HT1080 (cell line): ENCODE data around the gene BRAT1. TPM values are rescaled to one million over a fixed set of nuclear protein-coding genes. Genes with fewer than 3 reads are reported as not detected.
"Not testable (repeated sequence)": the region's sequence is repeated elsewhere in the genome, so short reads cannot be mapped to it uniquely, and the experiment has no call there.

Source experiments
- DNase-seq: peaks from one replicate; pipeline ENCODE4 v3.0.0-alpha.2; 2015; ENCODE audit warnings: low read depth
- total RNA-seq: library from RNA; depleted of rRNA; stranded (reverse); fragments of >200 nt; shearing (Covaris generic); gene quantifications from 2 replicates; pipeline ENCODE4 v1.2.3, GENCODE V29; 2014

Gene BRAT1
- total RNA-seq, 1 experiment from 2014 or later = 56.2 TPM

DNA sequence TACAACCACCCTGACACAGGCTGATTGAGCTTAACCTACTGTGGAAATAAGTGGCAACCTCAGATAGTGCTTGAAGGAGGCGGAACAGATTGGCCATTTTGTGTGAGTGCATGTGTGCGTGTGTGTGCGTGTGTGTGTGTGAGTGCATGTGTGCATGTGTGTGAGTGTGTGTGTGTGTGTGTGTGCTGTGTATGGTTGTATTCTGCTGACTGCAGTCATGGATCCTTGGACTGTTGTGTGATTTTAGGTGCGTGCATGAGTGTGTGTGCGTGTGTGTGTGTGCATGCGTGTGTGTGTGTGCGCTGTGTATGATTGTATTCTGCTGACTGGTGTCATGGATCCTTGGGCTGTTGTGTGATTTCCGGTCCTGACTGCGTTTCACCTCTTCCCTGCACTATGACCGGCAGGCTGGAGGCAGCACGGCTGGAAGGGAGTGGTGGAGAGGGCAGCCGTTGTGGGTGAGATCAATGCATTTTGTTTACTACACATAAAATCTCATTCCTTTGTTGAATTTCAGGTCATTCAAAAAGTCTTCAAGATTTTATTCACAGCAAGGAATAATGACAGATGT lies 9.7 kb upstream of the BRAT1 start:
- DNase-seq = no peak

DNA sequence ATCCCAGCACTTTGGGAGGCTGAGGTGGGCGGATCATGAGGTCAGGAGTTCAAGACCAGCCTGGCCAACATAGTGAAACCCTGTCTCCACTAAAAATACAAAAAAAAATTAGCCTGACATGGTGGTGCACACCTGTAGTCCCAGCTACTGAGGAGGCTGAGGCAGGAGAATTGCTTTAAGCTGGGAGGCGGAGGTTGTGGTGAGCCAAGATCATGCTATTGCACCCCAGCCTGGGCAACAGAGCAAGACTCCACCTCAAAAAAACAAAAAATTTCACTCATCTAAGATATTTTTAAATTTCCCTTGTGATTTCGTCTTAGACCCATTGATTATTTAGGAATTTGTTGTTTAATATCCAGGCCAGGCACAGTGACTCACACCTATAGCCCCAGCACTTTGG lies 8.6 kb upstream of the BRAT1 start:
- DNase-seq = not testable (repeated sequence)

DNA sequence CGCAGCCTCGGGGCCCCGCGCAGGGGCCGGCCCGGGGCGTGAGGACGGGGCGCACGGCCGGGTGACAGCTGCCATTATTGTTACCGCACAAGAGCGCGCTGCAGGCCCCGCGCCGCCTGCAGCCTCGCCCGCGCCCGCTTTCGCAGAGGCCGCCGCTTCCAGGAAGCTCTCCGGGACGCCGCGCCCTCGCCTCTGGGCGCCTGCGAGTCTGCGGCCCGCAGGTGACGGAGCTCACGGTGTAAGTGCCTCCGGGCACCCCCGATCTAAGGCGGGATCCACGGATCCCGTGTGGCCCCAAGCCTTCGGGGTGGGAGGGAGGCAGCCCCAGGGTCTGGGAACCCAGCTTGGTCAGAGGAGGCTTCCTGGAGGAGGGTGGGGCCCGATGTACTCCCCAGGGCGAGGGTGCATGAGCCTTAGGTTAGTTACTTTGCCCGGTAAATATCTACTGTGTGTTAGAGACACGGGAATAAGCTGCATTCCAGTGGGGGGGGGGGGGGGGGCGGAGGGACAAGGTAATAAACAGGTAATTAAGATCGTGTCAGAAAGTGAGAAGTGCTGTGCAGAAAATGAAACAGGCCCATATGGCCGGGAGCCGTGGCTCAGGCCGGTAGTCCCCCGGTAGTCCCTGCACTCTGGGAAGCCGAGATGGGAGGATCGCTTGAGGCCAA lies 4.1 kb upstream of the BRAT1 start:
- DNase-seq = no peak

DNA sequence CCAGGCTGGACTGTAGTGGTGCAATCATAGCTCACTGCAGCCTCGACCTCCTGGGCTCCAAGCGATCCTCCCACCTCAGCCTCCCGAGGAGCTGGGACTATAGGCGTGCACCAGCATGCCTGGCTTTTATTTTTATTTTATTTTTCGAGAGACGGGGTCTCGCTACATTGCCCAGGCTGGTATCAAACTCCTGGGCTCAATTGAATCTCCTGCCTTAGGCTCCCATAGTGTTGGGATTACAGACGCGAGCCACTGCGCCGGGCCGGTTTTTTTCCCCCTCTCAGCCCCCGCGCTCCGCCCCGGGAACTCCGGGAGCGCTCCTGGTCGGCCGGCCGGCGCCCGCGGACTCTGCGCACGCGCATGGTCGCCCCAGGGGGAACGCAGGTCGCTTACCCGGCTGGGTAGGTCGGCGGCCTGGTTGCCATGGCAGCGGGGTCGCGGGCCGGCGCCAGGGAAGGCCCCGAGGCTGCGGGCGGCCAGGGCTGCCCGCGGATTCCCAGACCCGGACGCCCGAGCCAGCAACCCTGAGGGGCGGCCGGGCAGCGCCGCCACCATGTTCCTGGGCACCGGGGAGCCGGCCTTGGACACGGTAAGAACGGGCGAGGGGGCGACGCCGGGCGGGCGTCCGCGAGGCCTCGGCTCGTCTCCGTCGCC lies 3.4 kb upstream of the BRAT1 start, which contains the start of gene IQCE:
Gene IQCE (plus strand): TSS at position 351 of the 654 bp plus-strand sequence. CDS start 203 bp downstream, at position 554.
- DNase-seq = peak; percentile 84

DNA sequence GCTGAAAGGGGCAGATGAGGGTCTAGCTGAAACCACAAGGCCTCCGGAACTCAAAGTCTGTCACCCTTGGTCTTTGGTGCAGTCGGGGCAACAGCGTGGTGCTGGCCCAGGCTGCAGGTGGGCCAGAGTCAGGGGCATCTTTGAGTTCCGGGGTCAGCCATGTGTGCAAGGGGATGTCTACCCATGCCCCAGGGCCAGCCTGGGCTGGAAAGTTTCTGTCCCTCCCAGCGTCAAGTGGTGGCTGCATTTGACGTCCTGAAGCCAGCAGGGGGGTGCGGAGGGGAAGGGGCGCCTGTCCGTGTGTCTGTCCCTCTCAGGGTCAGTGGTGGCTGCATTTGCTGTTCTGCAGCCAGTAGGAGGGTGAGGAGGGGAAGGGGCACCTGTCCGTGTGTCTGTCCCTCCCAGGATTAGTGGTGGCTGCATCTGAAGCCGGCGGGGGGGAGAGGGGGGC lies 638 bp downstream of the BRAT1 start:
- no peak for DNase-seq

DNA sequence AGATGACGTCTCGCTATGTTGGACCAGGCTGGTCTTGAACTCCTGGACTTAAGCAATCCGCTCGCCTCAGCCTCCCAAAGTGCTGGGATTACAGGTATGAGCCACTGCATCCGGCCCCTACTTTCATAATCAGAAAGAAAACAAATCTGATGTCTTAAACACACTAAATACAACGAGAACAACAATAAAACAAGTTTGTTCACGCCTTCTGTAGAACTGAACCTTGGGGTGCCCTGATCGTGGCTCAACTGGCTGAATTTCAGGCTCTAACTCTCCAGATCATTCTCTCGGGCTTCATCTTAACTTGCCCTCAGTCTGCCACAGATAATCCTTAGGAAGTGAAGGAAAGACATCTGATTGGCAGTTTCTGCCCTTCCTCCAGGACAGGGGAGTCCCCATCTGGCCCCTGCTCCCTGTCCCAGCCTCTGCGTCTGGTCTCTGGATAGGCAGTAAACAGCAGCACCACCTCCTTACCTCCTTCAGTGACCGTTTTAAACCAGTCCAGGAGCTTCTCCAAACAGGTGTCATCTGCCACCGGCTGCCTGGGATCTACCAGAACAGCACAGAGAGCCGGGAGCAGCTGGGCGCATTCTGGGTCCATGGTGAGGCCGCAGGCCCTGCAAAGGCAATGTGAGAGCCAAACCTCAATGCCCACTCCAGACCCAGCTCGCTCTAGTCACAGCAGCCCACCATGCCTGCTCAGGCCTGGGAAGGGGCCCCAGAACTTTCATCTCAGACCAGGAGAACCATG lies 1.3 kb downstream of the BRAT1 start:
- DNase-seq = no peak

DNA sequence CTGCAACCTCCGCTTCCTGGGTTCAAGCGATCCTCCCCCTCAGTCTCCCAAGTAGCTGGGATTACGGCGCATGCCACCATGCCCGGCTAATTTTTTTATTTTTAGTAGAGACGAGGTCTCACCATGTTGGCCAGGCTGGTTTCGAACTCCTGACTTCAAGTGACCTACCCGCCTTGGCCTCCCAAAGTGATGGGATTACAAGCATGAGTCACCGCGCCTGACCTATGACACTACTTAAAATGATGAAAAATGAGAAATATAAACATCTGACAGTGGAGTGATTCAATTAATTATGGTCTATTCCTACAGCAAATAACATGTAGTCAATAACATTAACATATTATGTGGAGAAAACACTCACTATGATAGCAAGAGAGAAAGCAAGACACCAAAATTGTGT lies 2.2 kb downstream of the BRAT1 start:
- no peak for DNase-seq

DNA sequence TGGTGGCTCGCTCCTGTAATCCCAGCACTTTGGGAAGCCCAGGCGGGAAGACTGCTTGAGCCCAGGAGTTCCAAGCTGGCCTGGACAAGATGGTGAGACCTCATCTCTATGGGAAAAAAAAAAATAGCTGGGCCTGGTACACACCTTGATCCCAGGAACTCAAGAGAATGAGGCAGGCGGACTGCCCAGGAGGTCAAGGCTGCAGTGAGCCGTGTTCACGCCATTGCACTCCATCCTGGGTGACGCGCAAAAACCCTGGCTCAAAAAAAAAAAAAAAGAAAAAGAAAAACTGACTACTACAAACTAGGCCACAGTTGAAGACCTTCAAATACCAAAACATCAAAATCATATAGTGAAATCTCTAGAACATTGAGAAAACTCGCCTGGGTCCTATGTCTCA lies 3.9 kb downstream of the BRAT1 start:
- no peak for DNase-seq

DNA sequence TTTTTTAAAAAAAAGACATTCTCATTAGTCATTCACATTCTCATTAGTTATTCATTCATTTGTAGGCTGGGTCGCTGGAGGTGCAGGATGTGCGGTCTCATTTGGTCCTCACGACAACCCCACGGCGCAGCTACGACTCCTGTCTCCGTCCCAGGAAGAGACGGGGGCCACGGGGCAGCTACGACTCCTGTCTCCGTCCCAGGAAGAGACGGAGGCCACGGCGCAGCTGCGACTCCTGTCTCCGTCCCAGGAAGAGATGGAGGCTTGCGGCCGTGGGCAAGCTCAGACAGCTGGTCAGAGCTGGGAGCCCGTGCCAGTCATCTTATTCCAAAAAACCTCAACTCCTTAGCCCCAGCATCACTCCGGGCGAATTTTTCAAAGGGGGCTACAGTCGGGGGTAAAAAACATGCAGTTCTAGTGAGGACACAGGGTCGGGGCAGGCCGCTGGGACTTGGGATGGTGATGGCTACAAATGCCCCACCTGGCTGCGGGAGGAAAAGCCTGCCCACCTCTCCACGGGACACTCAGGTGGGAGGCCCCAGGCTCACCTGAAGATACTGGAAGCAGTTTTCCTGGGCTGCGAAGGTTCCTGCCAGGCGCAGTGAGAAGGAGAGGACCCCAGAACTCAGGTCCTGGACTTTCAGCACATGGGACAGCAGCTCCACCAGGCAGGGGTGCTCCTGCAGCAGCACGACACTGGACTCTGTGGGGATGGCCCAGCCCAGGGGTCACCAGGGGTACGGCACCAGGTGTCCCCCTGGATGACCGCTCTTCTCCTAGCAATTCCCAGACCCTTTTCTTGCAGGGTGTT lies 8.3 kb downstream of the BRAT1 start:
- no peak for DNase-seq

DNA sequence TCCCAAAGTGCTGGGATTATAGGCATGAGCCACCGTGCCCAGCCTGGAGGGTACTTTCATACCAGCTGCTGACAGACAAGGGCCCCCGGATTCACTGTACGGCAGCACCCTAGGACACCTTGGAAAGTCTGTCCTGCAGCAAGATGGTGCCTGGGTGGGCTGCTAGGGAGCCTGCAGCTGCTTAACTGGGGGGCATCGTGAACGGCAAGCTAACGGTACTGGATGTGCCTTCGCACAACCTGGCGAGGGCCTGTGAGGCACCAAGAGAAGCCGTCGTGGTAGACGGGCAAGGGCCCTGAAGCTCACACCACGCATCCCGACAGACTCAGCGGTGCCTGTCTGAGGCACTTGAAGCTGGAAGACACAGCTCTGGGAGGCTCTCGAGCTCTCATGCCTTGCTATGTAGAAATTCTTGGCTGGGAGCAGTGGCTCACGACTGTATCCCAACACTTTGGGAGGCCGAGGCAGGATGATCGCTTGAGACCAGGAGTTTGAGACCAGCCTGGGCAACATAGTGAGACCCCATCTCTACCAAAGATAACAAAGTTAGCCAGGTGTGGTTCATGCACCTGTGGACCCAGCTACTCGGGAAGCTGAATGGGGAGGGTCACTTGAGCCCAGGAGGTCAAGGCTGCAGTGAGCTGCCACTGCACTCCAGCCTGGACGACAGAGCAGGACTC lies 9.4 kb downstream of the BRAT1 start:
- DNase-seq = no peak

DNA sequence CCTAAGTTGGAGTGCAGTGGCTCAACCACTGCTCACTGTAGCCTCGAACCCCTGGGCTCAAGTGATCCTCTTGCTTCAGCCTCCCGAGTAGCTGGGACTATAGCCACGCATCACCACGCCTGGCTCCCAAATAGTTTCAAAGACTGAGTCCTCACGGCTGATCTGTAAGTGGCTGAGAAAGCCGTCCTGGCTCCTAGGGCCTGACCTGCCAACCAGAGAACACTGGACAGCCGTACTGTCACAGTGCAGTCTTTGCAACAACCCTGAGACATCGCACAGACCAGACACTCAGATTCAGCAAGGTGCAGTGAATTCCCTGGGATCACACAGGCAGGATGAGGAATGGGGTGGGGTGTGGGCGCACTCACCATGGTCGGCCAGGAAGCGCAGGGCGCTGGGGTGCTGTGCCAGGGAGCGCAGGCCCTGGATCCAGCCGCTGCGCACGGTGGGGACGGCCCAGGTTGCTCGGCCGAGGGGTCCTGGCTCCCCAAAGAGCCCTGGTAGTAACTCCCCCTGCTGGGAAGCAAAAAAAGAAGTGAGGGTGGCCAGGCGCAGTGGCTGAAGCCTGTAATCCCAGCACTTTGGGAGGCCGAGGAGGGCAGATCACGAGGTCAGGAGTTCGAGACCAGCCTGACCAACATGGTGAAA lies 10.7 kb downstream of the BRAT1 start:
- DNase-seq = no peak

DNA sequence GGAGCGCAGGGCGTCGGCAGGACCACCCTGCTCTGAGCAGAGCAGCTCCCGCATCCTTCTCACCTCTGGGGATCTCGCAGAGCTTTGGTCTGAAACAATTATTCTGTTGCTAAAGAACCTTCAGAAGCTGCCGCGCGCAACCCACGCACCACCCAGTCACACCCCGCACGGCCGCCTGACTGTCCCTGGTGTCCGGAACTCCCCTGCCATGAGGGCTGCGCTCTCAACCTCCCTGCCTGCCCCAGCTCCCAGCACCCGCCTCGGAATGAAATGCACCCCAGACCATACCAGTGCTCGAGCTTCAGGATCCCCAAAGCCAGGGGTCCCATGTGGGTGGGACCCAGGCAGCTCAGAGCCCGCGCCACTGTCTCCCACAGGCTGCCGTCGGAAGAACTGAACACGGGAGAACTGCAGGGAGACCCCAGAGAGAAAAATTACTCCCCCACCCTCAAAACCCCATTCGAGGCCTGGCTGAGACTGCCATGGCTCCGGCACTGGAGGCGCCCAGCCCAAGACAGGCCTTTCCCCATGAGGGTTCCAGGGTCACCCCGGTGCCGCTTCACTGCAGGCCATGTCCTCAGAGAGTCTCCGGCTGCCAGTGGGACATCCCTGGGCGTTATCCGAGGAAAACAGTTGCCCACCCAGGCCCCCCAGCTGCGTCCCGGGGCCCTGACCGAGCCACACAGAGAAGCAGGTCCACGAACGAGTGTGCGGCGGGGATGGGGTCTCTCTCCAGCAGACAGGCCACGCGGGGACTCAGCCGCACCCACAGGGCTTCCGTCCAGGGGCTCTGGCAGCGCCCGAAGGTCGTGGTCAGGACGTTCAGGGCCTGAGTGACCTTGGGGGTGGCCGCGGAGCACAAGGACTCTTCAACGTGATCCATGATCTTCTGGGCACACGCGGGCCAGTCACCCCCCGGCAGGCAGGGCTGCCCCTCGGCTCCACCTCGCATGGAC lies 12.1 kb downstream of the BRAT1 start:
- no peak for DNase-seq

DNA sequence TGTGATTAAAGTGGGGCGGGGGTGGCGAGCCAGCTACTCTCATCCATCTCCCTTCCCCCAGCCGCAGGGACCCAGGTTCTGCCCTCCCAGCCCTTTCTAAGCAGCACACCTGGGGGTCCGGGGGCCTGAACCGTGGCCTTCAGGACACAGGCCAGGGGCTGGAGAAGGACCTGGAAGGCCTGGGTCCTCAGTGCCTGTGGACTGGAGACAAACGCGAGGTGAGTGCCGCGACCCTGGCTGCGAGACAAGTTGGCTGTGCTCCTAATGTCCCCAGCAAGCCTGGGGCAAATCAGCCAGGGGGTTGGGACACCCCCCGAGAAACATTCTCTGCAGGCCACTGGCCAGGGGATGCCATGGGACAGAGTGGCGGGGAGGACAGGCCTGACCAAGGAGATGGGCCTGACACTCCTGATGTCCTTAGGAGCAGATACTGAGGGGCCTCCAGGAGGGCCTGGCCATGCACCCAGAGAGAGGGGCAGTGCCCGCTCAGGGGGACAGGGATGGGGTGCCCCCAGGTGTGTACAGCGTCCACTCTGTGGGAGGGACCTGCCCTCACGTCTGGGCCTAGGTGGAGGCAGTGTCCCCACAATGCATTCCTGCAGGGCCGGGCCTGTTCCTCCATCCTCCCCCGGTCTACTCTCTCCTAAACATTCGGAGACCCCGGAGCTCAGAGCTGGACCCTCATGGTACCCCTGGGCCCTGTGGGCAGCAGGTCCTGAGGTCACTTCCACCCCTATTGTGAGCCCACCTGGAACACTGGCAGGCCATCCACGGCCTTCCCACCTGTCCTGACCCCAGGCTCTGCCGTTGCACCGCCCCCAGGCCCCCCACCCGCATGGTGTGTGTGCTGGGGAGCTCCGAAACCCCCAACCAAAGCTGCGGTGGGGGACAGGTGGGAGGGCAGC lies 13.1 kb downstream of the BRAT1 start:
- DNase-seq = no peak

DNA sequence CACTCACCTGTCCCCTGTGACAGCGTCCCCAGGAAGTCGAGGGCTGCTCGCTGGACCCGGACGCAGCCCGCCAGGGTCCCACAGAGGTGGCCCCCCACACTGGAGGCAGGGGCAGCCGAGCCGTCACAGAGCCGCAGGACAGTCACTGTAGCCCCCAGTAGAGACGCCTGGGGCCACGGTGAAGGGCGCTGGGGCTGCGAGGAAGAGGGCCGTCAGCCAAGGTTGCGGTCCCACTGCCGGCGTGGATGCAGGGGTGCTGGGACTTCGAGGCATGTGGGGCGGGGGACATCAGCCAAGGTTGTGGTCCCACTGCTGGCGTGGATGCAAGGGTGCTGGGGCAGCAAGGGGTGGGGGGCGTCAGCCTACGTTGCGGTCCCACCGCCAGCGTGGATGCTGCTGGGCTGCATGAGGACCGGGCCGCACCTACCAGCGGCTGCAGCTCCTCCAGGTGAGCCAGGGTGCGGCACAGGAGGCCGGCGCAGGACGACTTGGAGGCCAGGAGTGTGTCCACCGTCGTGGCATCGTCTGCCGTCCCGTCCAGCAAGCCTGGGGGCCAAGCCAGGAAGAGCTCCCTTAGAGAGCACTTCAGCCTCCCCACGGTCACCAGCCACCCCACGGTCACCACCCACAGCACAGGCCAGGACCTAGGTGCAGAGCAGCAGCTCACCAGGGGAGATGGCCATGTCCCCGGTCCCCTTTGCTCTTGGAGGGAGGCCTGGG lies 13.9 kb downstream of the BRAT1 start:
- no peak for DNase-seq

DNA sequence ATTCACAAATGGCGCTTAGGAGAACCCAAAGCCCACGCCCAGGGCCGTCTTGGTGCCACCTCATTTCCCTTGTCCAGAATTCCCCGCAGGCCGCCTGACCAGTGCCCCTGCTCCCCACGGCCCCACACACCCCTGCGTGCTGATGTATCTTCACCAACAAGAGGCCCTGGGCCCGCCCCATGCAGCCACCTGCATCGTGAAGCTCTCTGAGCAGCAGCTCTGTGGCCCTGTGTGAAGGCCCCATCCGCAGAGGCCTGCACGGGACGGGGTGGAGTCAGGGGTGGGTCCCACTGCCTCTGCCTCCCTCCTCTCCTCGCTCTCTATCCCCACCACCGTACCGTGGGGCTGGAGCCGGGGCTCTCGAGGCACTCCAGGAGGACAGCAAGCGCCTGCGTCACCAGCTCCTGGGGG lies 14.7 kb downstream of the BRAT1 start:
- no peak for DNase-seq

DNA sequence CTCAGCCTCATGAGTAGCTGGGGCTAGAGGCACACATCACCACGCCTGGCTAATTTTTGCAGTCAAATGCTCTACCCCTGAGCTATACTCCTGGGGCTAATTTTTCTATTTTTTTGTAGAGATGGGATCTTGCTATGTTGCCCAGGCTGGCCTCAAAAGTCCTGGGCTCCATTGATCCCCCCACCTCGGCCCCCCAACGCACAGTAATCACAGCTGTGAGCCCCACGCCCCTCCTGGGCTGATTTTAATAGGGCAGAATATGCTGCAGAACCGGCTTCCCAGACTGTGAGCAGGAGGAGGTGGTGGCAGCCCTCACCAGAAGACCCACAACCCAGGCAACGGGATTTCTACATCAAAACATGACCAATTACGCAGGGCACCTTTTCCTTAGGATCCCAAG lies 15.2 kb downstream of the BRAT1 start:
- no peak for DNase-seq
